ENCODE results near the gene TSPAN33. TPM values are rescaled to one million over a fixed set of nuclear protein-coding genes. Genes with fewer than 3 reads are reported as not detected.

Gene TSPAN33
- total RNA-seq, result 6.4 to 7.4 TPM (median 7.0 TPM) in 3 replicates

GRCh38 chr7:129144095-129144833 is at the start of gene TSPAN33:
Gene TSPAN33 (plus strand): TSS chr7:129144707. CDS start chr7:129144981, 274 bp downstream.
- peaks cover 67% of the 10 kb centered on the region for H3K27me3 Mint-ChIP-seq (ENCODE audit: low read depth)
- peaks cover 9% of the 10 kb centered on the region for H3K4me1 Mint-ChIP-seq
- H3K9me3 Mint-ChIP-seq, result no peaks in the 10 kb centered on the region
- H3K4me3 Mint-ChIP-seq, result peak within 1 kb of the TSS; percentile 71
- no peak within 1 kb of the TSS for H3K27ac Mint-ChIP-seq
- no peaks in the 10 kb centered on the region for H3K36me3 Mint-ChIP-seq
- TF ChIP-seq CTCF (IDR thresholded peaks at IDR 0.05; ENCODE audit: unreplicated experiment), result no peak
- peak; percentile 62 to 83 for DNase-seq (ENCODE audit: low spot score in 2 of 2, unreplicated experiment in 2 of 2)

GRCh38 chr7:129095258-129095657 is 49.2 kb upstream of the TSPAN33 start:
- no peaks in the 10 kb centered on the region for H3K36me3 Mint-ChIP-seq
- no peak overlapping the region for H3K4me3 Mint-ChIP-seq
- no peak overlapping the region for H3K27ac Mint-ChIP-seq
- TF ChIP-seq CTCF (IDR thresholded peaks at IDR 0.05; ENCODE audit: unreplicated experiment), result no peak
- peaks cover 10% of the 10 kb centered on the region for H3K27me3 Mint-ChIP-seq (ENCODE audit: low read depth)
- H3K9me3 Mint-ChIP-seq, result no peaks in the 10 kb centered on the region
- DNase-seq (ENCODE audit: low spot score in 2 of 2, unreplicated experiment in 2 of 2), result no peak
- peaks cover 2% of the 10 kb centered on the region for H3K4me1 Mint-ChIP-seq

- DNase-seq (ENCODE audit: low spot score in 2 of 2, unreplicated experiment in 2 of 2), result no peak
- Mint-ChIP-seq H3K27me3 (ENCODE audit: low read depth) (peaks cover 10% of the 10 kb centered on the region), H3K9me3 (no peaks in the 10 kb centered on the region), H3K36me3 (no peaks in the 10 kb centered on the region), H3K27ac (no peak overlapping the region), H3K4me3 (no peak overlapping the region), H3K4me1 (no peaks in the 10 kb centered on the region)
- no peak for TF ChIP-seq CTCF (IDR thresholded peaks at IDR 0.05; ENCODE audit: unreplicated experiment)
Observed at GRCh38 chr7:129098409-129099084, 46.0 kb upstream of the TSPAN33 start.

GRCh38 chr7:129100827-129101166 is 43.7 kb upstream of the TSPAN33 start:
- Mint-ChIP-seq H3K4me1 (no peaks in the 10 kb centered on the region), H3K27me3 (ENCODE audit: low read depth) (peaks cover 8% of the 10 kb centered on the region), H3K36me3 (no peaks in the 10 kb centered on the region), H3K27ac (no peak overlapping the region), H3K9me3 (no peaks in the 10 kb centered on the region), H3K4me3 (no peak overlapping the region)
- DNase-seq (ENCODE audit: low spot score in 2 of 2, unreplicated experiment in 2 of 2), result no peak
- TF ChIP-seq CTCF (IDR thresholded peaks at IDR 0.05; ENCODE audit: unreplicated experiment), result no peak

GRCh38 chr7:129101746-129102145 is 42.8 kb upstream of the TSPAN33 start:
- Mint-ChIP-seq H3K27ac (no peak overlapping the region), H3K4me3 (no peak overlapping the region), H3K27me3 (ENCODE audit: low read depth) (peaks cover 4% of the 10 kb centered on the region), H3K36me3 (no peaks in the 10 kb centered on the region), H3K9me3 (no peaks in the 10 kb centered on the region), H3K4me1 (no peaks in the 10 kb centered on the region)
- no peak for TF ChIP-seq CTCF (IDR thresholded peaks at IDR 0.05; ENCODE audit: unreplicated experiment)
- no peak for DNase-seq (ENCODE audit: low spot score in 2 of 2, unreplicated experiment in 2 of 2)
